GM12878 (cell line): Measurements from ENCODE around the gene CRHR2.

Experiments
- CBX3 ChIP-seq: fragments of 200-600 bp; sonication (generic); IDR thresholded peaks from 2 replicates; pipeline ENCODE4 v1.6.1; 2016; ENCODE audit warnings: low read depth, borderline replicate concordance
- CREB1 ChIP-seq: IDR thresholded peaks from 2 replicates; pipeline ENCODE4 v1.6.1; 2012; ENCODE audit warnings: low read depth, mild to moderate bottlenecking, inconsistent platforms
- EP300 ChIP-seq, 2 experiments: fragments of 150-350 bp in 1 of 2; IDR thresholded peaks; 2 replicates each; pipeline ENCODE4 v1.6.1; 2011 to 2012; ENCODE audit warnings: low read depth in 2 of 2, low read length in 2 of 2, borderline replicate concordance in 1 of 2, improper control_type of control experiment in 1 of 2, inconsistent platforms in 1 of 2; ENCODE audit not compliant: control insufficient read depth in 1 of 2
- FOXM1 ChIP-seq: IDR thresholded peaks from 2 replicates; pipeline ENCODE4 v1.6.1; 2012; ENCODE audit warnings: low read depth, mild to moderate bottlenecking, inconsistent platforms, low read length, moderate library complexity
- MLLT1 ChIP-seq: fragments of 450-650 bp; IDR thresholded peaks from 2 replicates; pipeline ENCODE4 v1.6.1; 2016; ENCODE audit warnings: mild to moderate bottlenecking
- PKNOX1 ChIP-seq: fragments of 450-650 bp; IDR thresholded peaks from 2 replicates; pipeline ENCODE4 v1.6.1; 2016; ENCODE audit warnings: mild to moderate bottlenecking
- POLR2A ChIP-seq: IDR thresholded peaks from 2 replicates; pipeline ENCODE4 v1.6.1; 2011; ENCODE audit warnings: low read depth, mild to moderate bottlenecking, low read length
- USF2 ChIP-seq: IDR thresholded peaks from 2 replicates; pipeline ENCODE4 v1.6.1; 2011; ENCODE audit warnings: low read depth, low read length, improper control_type of control experiment, borderline replicate concordance

- TF ChIP-seq CREB1 (no peak), EP300 (IDR thresholded peaks at IDR 0.05; ENCODE audit: borderline replicate concordance in 1 of 2, control insufficient read depth in 1 of 2, low read depth in 2 of 2, low read length in 2 of 2) (no peak), CBX3 (no peak), PKNOX1 (no peak), POLR2A (no peak), USF2 (no peak), FOXM1 (no peak), MLLT1 (no peak)
These were observed 21.7 kb downstream of the CRHR2 start for GRCh38 chr7:30660331-30661255.
